Activated CD4-positive, alpha-beta T cell treated with anti-CD3 and anti-CD28 coated beads, Interleukin-2, amount 10 ng/mL, durations not matched to agents 7 days and 5 days (primary cell): ENCODE data around the gene NNT. TPM values are rescaled to one million over a fixed set of nuclear protein-coding genes. Genes with fewer than 3 reads are reported as not detected.

ENCODE experiments used
- CTCF ChIA-PET: fragments of 350-600 bp; sonication (Branson Sonifier 250); formaldehyde crosslinking; loops from one replicate; lab custom pipeline; 2021; ENCODE audit warnings: antibody characterized with exemption; lab: Charles Lee
- POLR2A ChIA-PET: fragments of 350-600 bp; sonication (Branson Sonifier 250); formaldehyde crosslinking; loops from one replicate; lab custom pipeline; 2021; ENCODE audit warnings: antibody characterized with exemption; lab: Charles Lee
- DNase-seq: peaks from one replicate; pipeline ENCODE4 v3.0.0-alpha.2; 2020
- H3K27ac Mint-ChIP-seq: one replicate; pipeline ENCODE4 v1.8.0; 2021; ENCODE audit warnings: mild to moderate bottlenecking, moderate library complexity, mixed read lengths
- H3K27me3 Mint-ChIP-seq: one replicate; pipeline ENCODE4 v1.8.0; 2021; ENCODE audit warnings: mixed read lengths
- H3K36me3 Mint-ChIP-seq: one replicate; pipeline ENCODE4 v1.8.0; 2021; ENCODE audit warnings: low read depth, mixed read lengths
- H3K4me1 Mint-ChIP-seq: one replicate; pipeline ENCODE4 v1.8.0; 2021; ENCODE audit warnings: mixed read lengths
- H3K4me3 Mint-ChIP-seq: one replicate; pipeline ENCODE4 v1.8.0; 2021; ENCODE audit warnings: mild to moderate bottlenecking, moderate library complexity, mixed read lengths
- H3K9me3 Mint-ChIP-seq: one replicate; pipeline ENCODE4 v1.8.0; 2021; ENCODE audit warnings: mixed read lengths
- total RNA-seq, 2 experiments: library from RNA; stranded (reverse); gene quantifications; one replicate each; pipeline ENCODE4 v1.2.3, GENCODE V29; 2021

The NNT gene
- total RNA-seq, 2 experiments from 2014 or later, result 101 to 108 TPM

DNA sequence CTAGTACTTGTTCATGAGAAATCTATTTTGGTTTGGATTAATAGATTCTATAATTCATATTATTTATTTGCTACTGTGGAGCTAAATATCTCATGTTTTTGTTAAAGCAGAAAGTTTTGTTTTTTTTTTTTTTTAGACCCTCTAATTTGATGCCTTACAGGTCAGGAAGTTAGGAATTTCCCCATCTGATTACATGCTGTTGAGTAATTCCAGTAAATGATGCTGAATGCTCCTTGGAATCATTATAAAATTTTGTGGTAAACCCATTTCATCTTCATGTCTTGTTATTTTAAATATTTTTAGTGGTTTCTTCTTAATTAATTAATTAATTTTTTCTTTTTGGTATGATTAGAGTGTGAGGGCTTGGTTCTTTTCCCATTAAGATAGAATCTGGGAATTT is 35.6 kb downstream of the NNT start:
- Mint-ChIP-seq H3K27ac (no peak overlapping the region), H3K9me3 (no peaks in the 10 kb centered on the region), H3K36me3 (peaks cover 42% of the 10 kb centered on the region), H3K4me1 (peaks cover 2% of the 10 kb centered on the region), H3K4me3 (no peak overlapping the region), H3K27me3 (no peaks in the 10 kb centered on the region)
- CTCF ChIA-PET, result interaction anchor here (0.6 kb wide), 1 partner anchor 587 kb away, joined by 4 read pairs; no protein-coding TSS in a partner anchor
- POLR2A ChIA-PET, result no interaction called here
- no peak for DNase-seq

DNA sequence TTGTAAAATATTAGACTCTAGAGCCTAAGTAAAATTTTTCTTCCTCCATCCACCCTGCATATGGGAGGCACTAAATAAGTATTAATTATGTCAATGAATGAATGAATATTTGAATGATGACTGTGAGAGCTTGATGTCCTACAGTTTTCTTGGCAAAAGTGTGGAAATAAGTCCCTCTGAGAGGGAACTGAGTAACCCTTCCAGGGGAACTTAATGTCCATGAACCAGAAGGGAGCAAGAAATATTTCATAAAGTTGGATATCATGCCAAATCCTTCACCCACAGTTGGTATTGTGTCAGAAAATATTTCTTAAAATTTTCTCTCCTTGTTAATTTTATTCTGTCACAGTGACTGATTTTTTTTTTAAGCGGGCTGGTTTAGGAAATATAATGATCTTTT is 36.6 kb downstream of the NNT start:
- no peak overlapping the region for H3K27ac Mint-ChIP-seq
- no peaks in the 10 kb centered on the region for H3K9me3 Mint-ChIP-seq
- no peak for DNase-seq
- H3K4me1 Mint-ChIP-seq, result no peaks in the 10 kb centered on the region
- ChIA-PET POLR2A (no interaction called here), CTCF (no interaction called here)
- H3K27me3 Mint-ChIP-seq, result no peaks in the 10 kb centered on the region
- H3K36me3 Mint-ChIP-seq, result peaks cover 37% of the 10 kb centered on the region
- no peak overlapping the region for H3K4me3 Mint-ChIP-seq

DNA sequence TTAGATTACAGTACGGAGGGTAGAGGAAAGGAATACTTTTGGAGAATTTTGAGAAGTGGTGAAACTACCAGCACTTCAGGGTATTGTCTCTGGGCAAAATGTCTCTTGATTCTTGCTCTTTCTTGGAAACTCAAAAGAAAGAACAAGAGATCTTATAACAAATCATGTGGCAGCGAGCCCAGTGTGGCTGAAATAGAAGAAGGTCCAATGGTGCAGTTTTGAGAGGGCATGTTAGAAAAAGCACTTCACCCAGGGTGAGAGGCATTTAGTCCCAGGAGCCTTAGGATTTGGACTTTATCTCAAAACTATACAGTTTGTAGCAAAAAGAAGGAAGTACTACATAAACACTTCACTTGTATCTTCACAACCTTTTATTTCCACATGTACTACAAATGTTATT is 39.4 kb downstream of the NNT start:
- Mint-ChIP-seq H3K27ac (no peak overlapping the region), H3K36me3 (peaks cover 25% of the 10 kb centered on the region), H3K27me3 (no peaks in the 10 kb centered on the region), H3K4me3 (no peak overlapping the region), H3K9me3 (no peaks in the 10 kb centered on the region), H3K4me1 (no peaks in the 10 kb centered on the region)
- POLR2A ChIA-PET, result no interaction called here
- no peak for DNase-seq
- CTCF ChIA-PET, result interaction anchor here (1.4 kb wide), 1 partner anchor 11 kb away, joined by 4 read pairs; no protein-coding TSS in a partner anchor

DNA sequence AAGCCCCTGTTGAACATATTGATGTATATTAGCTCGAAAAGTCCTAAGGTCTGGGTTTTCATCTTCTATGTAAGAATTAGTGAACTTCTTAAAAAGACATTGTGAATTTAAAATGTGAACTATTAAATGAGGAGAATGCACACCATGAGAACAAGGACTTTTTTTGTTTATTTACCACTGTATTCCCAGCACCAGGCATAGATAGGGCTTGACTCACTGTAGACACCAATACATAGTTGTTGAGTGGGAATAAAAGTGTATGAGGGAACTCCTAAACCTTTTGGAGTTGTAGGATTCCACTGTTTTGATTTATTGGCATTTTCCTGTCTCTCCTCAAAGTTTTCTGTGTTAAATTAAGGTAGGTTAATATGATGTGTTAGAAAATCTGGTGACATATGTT is 40.3 kb downstream of the NNT start:
- peaks cover 28% of the 10 kb centered on the region for H3K36me3 Mint-ChIP-seq
- DNase-seq, result no peak
- H3K27ac Mint-ChIP-seq, result no peak overlapping the region
- POLR2A ChIA-PET, result no interaction called here
- H3K4me3 Mint-ChIP-seq, result no peak overlapping the region
- H3K27me3 Mint-ChIP-seq, result no peaks in the 10 kb centered on the region
- CTCF ChIA-PET, result interaction anchor here (0.6 kb wide), 1 partner anchor 316 kb away, joined by 3 read pairs; no protein-coding TSS in a partner anchor
- no peaks in the 10 kb centered on the region for H3K4me1 Mint-ChIP-seq
- H3K9me3 Mint-ChIP-seq, result no peaks in the 10 kb centered on the region

DNA sequence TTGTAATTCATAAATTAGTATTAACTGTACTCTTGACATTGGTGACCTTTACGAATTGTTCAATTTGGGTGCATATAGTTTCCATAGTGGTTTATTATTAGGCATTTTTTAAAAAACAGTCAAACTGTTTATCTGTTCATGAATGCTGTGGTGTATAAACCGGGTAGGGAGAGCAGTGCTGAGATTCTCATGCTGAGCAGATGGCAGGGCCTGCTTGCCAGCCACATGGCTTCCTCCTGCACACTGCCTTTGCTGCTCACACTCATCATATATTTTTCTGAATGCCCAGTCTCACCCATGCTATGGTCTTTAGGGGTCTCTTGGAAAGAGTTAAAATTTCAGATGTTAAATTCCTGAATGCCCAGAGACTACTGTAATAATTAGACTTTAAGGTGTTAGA is 40.8 kb downstream of the NNT start:
- ChIA-PET CTCF (interaction anchor here (0.6 kb wide), 1 partner anchor 315 kb away, joined by 3 read pairs; no protein-coding TSS in a partner anchor), POLR2A (no interaction called here)
- Mint-ChIP-seq H3K27ac (no peak overlapping the region), H3K36me3 (peaks cover 32% of the 10 kb centered on the region), H3K4me1 (no peaks in the 10 kb centered on the region), H3K4me3 (no peak overlapping the region), H3K27me3 (no peaks in the 10 kb centered on the region), H3K9me3 (no peaks in the 10 kb centered on the region)
- no peak for DNase-seq

DNA sequence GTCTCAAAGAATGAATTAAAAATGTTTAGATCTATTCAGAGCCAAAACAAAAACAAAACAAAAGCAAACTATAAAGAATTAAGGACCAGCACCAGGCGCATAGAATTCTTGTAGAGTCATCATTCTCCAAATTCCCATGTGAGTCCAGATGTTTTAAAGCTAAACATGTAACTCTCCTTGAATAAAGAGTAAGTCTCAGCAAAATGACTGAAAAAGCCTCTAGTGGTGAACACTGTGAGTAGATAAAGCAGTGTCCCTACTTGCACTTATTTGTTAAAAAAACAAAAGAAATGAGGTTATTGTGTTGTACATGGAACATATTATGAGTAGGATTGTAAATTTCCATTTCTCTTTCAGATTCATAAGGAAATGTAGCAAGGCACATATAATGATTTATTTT is 44.0 kb downstream of the NNT start:
- Mint-ChIP-seq H3K27ac (no peak overlapping the region), H3K9me3 (no peaks in the 10 kb centered on the region), H3K4me1 (no peaks in the 10 kb centered on the region), H3K36me3 (peaks cover 51% of the 10 kb centered on the region), H3K4me3 (no peak overlapping the region), H3K27me3 (no peaks in the 10 kb centered on the region)
- CTCF ChIA-PET, result no interaction called here
- POLR2A ChIA-PET, result no interaction called here
- DNase-seq, result no peak

DNA sequence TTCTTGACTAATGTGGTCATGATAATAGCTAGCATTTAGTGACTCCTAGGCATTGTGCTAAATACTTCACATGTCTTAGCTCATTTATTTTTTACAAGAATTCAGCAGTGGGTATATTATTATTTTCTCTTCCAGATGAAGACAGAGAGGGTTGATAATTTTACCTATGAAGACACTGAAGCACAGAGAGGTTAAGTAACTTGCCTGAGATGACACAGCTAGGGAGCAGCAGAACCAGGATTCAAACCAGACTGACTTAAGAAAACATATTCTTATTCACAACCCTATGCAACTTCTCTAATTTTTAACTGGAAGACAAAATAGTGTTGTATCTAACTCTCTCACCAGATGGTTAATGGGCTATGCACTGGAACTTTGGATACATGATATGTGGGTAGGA is 44.8 kb downstream of the NNT start:
- H3K4me3 Mint-ChIP-seq, result no peak overlapping the region
- ChIA-PET CTCF (no interaction called here), POLR2A (no interaction called here)
- no peak overlapping the region for H3K27ac Mint-ChIP-seq
- no peaks in the 10 kb centered on the region for H3K4me1 Mint-ChIP-seq
- no peaks in the 10 kb centered on the region for H3K9me3 Mint-ChIP-seq
- peaks cover 55% of the 10 kb centered on the region for H3K36me3 Mint-ChIP-seq
- no peaks in the 10 kb centered on the region for H3K27me3 Mint-ChIP-seq
- no peak for DNase-seq

DNA sequence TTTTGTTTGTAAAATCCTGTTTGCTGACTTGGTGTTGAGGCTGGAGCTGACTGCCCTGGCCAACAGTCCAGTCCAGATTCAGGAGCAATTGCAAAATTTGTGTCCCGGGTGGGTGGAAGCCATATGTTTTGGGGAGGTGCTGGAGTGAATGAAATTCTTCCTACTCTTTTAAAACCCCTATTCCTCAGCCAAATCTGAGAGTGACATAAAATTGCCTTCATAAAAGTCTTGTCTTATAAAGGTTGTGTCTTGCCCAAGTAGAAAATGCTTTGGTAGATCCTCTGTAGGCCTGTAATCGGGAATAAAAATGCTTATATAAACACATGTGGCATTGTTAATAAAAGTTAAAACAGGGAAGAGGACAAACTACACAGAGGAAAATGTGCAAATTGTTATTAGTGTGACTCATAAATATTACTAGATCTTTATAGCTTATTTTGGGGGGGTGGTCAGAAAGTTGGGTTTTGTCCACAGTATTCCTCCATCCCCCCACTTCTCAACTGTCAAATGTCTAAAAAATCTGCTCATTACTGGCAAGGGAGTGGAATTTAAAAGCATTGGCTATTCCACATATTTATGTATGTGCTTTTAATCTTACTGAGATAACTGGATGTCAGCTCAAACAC is 45.6 kb downstream of the NNT start:
- Mint-ChIP-seq H3K36me3 (peaks cover 57% of the 10 kb centered on the region), H3K27ac (no peak overlapping the region), H3K9me3 (no peaks in the 10 kb centered on the region), H3K27me3 (no peaks in the 10 kb centered on the region), H3K4me1 (no peaks in the 10 kb centered on the region), H3K4me3 (no peak overlapping the region)
- ChIA-PET CTCF (no interaction called here), POLR2A (no interaction called here)
- DNase-seq, result no peak

DNA sequence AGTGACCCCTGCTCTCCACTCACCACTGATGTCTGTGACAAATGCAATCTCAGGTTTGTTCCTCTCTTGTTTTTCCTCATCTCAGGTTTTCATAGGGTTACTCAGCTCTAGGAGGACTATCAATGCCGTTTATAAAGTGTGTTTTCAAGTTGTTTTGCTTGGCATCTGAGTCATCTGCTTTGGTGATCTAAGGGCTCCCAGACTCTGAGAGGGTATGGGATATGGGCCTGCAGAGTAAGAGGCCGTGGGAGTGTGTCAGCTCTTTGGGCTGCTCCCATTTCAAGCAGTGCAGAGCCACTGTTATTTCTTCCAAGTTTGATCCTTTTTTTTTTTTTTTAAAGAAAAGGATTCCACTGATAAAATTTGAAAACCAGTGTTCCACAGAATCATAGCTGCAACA is 46.3 kb downstream of the NNT start:
- Mint-ChIP-seq H3K27ac (no peak overlapping the region), H3K36me3 (peaks cover 60% of the 10 kb centered on the region), H3K9me3 (no peaks in the 10 kb centered on the region), H3K27me3 (no peaks in the 10 kb centered on the region), H3K4me1 (no peaks in the 10 kb centered on the region), H3K4me3 (no peak overlapping the region)
- no peak for DNase-seq
- POLR2A ChIA-PET, result no interaction called here
- CTCF ChIA-PET, result no interaction called here

DNA sequence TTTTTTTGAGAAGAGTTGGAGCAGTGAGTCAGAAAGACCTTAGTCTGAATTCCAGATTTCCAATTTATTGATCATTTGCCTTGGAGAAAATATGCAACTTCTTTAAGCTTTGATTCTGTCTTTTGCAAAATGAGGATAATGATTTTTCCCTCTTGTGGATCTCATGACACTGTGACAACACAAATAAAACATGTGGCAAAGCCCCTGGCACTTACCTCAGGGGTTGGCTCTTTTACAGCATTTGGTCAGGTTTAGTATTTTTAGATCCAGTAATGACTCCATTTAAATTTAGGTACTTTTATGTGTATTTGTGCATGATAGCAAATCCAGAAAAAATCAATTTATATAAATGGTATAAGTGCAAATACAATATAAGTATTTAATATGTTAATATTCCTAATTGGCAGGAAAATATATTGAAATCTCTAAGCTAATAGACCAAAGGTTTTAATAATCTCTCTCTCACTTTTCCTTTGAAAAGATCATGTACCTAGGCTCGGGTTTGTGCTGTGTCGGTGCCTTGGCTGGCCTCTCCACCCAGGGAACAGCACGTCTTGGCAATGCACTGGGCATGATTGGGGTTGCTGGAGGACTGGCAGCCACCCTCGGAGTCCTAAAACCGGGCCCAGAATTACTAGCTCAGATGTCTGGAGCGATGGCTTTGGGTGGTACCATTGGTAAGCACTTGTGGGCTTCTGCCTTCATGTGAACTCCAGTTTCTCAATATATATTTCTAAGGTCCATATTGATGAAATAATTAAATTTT is 49.7 kb downstream of the NNT start:
- peaks cover 69% of the 10 kb centered on the region for H3K36me3 Mint-ChIP-seq
- H3K4me1 Mint-ChIP-seq, result no peaks in the 10 kb centered on the region
- POLR2A ChIA-PET, result interaction anchor here (0.6 kb wide), 1 partner anchor 20 kb away, joined by 3 read pairs; no protein-coding TSS in a partner anchor
- no peak for DNase-seq
- no peak overlapping the region for H3K27ac Mint-ChIP-seq
- no peak overlapping the region for H3K4me3 Mint-ChIP-seq
- CTCF ChIA-PET, result interaction anchor here (0.6 kb wide), 1 partner anchor 359 kb away, joined by 5 read pairs; no protein-coding TSS in a partner anchor
- no peaks in the 10 kb centered on the region for H3K9me3 Mint-ChIP-seq
- no peaks in the 10 kb centered on the region for H3K27me3 Mint-ChIP-seq

DNA sequence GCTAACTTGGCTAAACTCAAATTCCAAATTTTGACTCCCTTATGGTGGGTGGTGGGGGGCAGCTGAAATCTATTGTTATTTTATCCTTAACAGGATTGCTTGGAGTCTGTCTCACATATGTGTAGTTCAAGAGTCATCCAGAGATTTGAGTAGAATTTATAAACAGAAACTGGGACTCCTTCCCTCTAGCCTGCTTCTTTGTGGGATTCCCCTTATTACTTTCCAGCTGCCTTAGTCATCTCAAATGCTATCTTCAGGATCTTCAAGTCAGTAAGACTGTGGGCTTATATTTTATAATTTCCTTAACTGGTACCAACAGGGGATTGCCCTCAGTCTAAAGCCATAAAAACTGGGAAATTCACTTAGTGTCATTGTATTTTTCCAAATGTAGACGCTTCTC is 55.5 kb downstream of the NNT start:
- no peak overlapping the region for H3K27ac Mint-ChIP-seq
- no peak for DNase-seq
- H3K36me3 Mint-ChIP-seq, result peaks cover 61% of the 10 kb centered on the region
- POLR2A ChIA-PET, result no interaction called here
- peaks cover 7% of the 10 kb centered on the region for H3K9me3 Mint-ChIP-seq
- CTCF ChIA-PET, result no interaction called here
- no peaks in the 10 kb centered on the region for H3K27me3 Mint-ChIP-seq
- no peaks in the 10 kb centered on the region for H3K4me1 Mint-ChIP-seq
- no peak overlapping the region for H3K4me3 Mint-ChIP-seq

DNA sequence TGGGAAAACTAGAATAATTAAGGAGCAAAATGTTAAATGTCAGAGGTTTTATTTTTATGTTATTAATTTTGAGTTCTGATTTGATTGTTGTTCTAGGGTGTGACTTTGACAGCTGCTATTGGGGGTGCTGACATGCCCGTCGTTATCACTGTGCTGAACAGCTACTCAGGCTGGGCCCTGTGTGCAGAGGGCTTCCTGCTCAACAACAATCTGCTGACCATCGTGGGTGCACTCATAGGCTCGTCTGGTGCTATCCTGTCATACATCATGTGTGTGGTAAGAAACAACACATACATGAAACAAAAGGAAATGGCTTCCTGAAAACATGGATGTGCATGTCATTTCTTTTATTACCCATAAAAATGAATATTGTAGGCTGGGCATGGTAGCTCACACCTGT is 56.1 kb downstream of the NNT start:
- no peak for DNase-seq
- ChIA-PET POLR2A (no interaction called here), CTCF (no interaction called here)
- Mint-ChIP-seq H3K36me3 (peaks cover 65% of the 10 kb centered on the region), H3K4me1 (no peaks in the 10 kb centered on the region), H3K4me3 (no peak overlapping the region), H3K27me3 (no peaks in the 10 kb centered on the region), H3K27ac (no peak overlapping the region), H3K9me3 (peaks cover 7% of the 10 kb centered on the region)

DNA sequence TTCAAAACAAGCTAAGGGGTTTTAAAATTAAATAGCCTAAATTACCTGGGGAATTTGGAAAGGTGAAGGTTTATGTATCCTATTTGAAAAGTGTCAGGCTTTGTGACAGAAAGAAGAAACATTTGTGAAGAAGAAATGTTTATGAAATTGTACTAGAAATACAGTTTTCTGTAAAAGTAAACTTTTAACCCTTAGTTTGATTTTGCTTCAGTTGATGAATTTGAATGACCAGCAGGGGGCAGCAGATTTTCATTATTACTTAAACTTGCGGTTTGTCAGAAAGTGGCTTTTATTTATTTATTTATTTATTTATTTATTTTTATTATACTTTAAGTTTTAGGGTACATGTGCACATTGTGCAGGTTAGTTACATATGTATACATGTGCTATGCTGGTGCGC is 58.1 kb downstream of the NNT start:
- DNase-seq, result peak; percentile 33
- CTCF ChIA-PET, result no interaction called here
- Mint-ChIP-seq H3K4me3 (no peak overlapping the region), H3K27ac (no peak overlapping the region), H3K27me3 (no peaks in the 10 kb centered on the region), H3K36me3 (peaks cover 69% of the 10 kb centered on the region), H3K9me3 (peaks cover 9% of the 10 kb centered on the region), H3K4me1 (no peaks in the 10 kb centered on the region)
- POLR2A ChIA-PET, result no interaction called here
